BJ (cell line): Measurements from ENCODE around the gene KLHDC8B. TPM values are rescaled to one million over a fixed set of nuclear protein-coding genes. Genes with fewer than 3 reads are reported as not detected.
"Not testable (repeated sequence)": the region's sequence is repeated elsewhere in the genome, so short reads cannot be mapped to it uniquely, and the experiment has no call there.

Source experiments
- CTCF ChIA-PET: fragments of 350-600 bp; formaldehyde crosslinking; extraction: SDS; loops from one replicate; lab custom pipeline; 2021; ENCODE audit warnings: antibody characterized with exemption, inconsistent platforms; lab: Yijun Ruan, JAX
- POLR2A ChIA-PET: fragments of 300-600 bp; sonication (Branson Sonifier 250); formaldehyde crosslinking; extraction: SDS; loops from one replicate; lab custom pipeline; 2021; ENCODE audit warnings: antibody characterized with exemption; lab: Charles Lee
- DNase-seq: peaks from one replicate; pipeline ENCODE4 v3.0.0-alpha.2; 2011; ENCODE audit warnings: low read depth
- H3K27me3 ChIP-seq: 2 replicates; pipeline ENCODE4 v1.6.0; 2011; ENCODE audit warnings: low read length; ENCODE audit not compliant: control insufficient read depth, insufficient read depth
- H3K36me3 ChIP-seq: 2 replicates; pipeline ENCODE4 v1.5.1; 2011; ENCODE audit warnings: low read length; ENCODE audit not compliant: control insufficient read depth, insufficient read depth
- H3K4me3 ChIP-seq: 2 replicates; pipeline ENCODE4 v1.5.1; 2011; ENCODE audit warnings: low read depth, mild to moderate bottlenecking, control low read depth, low read length
- polyA plus RNA-seq: library from polyadenylated mRNA; depleted of rRNA; stranded (reverse); fragments of >200 nt; gene quantifications from 2 replicates; pipeline ENCODE4 v1.2.3, GENCODE V29; 2011
- TF ChIP-seq, protein P1 (sequence below): IDR thresholded peaks from 2 replicates; pipeline ENCODE4 v1.5.1; 2011; ENCODE audit warnings: low read depth, mild to moderate bottlenecking, control low read depth, inconsistent platforms, low read length, moderate library complexity; ENCODE audit not compliant: insufficient read depth

Gene KLHDC8B
- polyA plus RNA-seq, 1 experiment = 47.8 TPM

DNA sequence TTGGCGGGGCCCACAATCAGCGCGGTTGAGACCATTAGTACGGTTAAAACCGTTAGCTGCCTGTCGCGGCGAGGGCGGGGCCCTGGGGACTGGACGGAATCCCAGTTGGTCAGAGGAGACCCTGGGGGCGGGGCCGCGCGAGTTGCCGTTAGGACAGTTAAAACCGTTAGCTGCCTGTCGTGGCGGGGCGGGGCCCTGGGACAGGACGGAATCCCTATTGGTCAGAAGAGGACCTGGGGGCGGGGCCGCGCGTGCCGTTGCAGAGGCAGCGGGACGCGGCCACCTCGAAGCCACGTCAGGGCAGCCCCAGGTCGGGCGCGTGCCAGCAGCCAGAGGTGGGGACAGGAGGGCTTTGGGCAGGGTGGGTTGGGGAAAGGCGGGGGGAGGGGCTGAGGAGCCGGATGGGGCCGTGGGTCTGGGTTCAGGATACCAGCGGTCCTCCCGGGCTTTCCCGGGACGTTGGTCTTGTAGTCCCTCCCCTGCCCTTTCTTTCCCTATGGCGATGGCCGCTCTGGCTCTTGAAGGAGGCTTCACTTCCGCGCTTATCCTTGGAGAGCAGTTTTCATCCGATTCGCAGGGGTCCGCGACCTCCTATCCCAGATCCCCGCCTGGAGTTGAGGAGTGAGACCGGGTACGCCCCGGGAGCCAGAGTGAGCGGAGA lies 28.0 kb downstream of the KLHDC8B start:
- no peak for DNase-seq
- CTCF ChIA-PET = interaction anchor here (0.7 kb wide), 1 partner anchor 29 kb away, joined by 3 read pairs; no protein-coding TSS in a partner anchor
- H3K4me3 ChIP-seq = peak overlapping the region; percentile 42
- H3K36me3 ChIP-seq = no peaks in the 10 kb centered on the region
- no peaks in the 10 kb centered on the region for H3K27me3 ChIP-seq
- POLR2A ChIA-PET = no interaction called here
- TF ChIP-seq, protein P1, sequence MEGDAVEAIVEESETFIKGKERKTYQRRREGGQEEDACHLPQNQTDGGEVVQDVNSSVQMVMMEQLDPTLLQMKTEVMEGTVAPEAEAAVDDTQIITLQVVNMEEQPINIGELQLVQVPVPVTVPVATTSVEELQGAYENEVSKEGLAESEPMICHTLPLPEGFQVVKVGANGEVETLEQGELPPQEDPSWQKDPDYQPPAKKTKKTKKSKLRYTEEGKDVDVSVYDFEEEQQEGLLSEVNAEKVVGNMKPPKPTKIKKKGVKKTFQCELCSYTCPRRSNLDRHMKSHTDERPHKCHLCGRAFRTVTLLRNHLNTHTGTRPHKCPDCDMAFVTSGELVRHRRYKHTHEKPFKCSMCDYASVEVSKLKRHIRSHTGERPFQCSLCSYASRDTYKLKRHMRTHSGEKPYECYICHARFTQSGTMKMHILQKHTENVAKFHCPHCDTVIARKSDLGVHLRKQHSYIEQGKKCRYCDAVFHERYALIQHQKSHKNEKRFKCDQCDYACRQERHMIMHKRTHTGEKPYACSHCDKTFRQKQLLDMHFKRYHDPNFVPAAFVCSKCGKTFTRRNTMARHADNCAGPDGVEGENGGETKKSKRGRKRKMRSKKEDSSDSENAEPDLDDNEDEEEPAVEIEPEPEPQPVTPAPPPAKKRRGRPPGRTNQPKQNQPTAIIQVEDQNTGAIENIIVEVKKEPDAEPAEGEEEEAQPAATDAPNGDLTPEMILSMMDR = no peak

DNA sequence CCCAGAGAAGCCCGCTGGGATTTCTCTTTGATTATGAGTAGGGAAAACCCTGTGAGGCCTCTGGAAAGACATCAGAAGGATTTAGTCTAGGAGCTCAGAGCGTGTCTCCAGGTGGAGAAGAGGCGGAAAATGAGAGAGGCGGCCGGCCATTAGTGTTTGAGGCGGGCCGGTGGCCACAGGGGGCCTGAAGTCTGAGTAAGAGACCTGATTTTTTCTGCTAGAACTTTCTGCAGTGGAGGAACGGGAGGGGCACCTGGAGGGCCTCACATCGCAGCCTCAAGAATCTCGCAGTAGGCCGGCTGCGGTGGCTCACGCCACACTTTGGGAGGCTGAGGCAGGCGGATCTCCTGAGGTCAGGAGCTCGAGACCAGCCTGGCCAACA lies 28.5 kb downstream of the KLHDC8B start:
- Histone ChIP-seq H3K27me3 (no peaks in the 10 kb centered on the region), H3K36me3 (no peaks in the 10 kb centered on the region), H3K4me3 (peak overlapping the region; percentile 42)
- TF ChIP-seq, protein P1 = no peak
- POLR2A ChIA-PET = no interaction called here
- CTCF ChIA-PET = interaction anchor here (0.7 kb wide), 1 partner anchor 29 kb away, joined by 3 read pairs; no protein-coding TSS in a partner anchor
- DNase-seq = no peak

- CTCF ChIA-PET = interaction anchor here (0.6 kb wide), 1 partner anchor 28 kb away, joined by 3 read pairs; no protein-coding TSS in a partner anchor
- TF ChIP-seq, protein P1 = no peak
- Histone ChIP-seq H3K36me3 (no peaks in the 10 kb centered on the region), H3K4me3 (no peak overlapping the region), H3K27me3 (no peaks in the 10 kb centered on the region)
- DNase-seq = no peak
- POLR2A ChIA-PET = no interaction called here
These were observed 42.1 kb downstream of the KLHDC8B start for GRCh38 chr3:49213541-49213943.

GRCh38 chr3:49213998-49214397 lies 42.6 kb downstream of the KLHDC8B start:
- Histone ChIP-seq H3K36me3 (no peaks in the 10 kb centered on the region), H3K4me3 (no peak overlapping the region), H3K27me3 (no peaks in the 10 kb centered on the region)
- TF ChIP-seq, protein P1 = no peak
- no peak for DNase-seq
- CTCF ChIA-PET = interaction anchor here (0.6 kb wide), 1 partner anchor 29 kb away, joined by 3 read pairs; no protein-coding TSS in a partner anchor
- POLR2A ChIA-PET = no interaction called here

GRCh38 chr3:49216687-49217086 lies 45.3 kb downstream of the KLHDC8B start:
- CTCF ChIA-PET, H3K27me3 ChIP-seq, DNase-seq, H3K4me3 ChIP-seq, H3K36me3 ChIP-seq, POLR2A ChIA-PET: not testable (repeated sequence)

- POLR2A ChIA-PET, H3K4me3 ChIP-seq, H3K36me3 ChIP-seq, DNase-seq, H3K27me3 ChIP-seq: not testable (repeated sequence)
- CTCF ChIA-PET = interaction anchor here (0.6 kb wide), 1 partner anchor 196 kb away, joined by 3 read pairs; no protein-coding TSS in a partner anchor
These were observed 45.7 kb downstream of the KLHDC8B start for GRCh38 chr3:49217108-49217507.
